HG03280 (cell line): ENCODE data around the gene KDM5A.
"Not testable (repeated sequence)": the region's sequence is repeated elsewhere in the genome, so short reads cannot be mapped to it uniquely, and the experiment has no call there.

Source experiments
- ATAC-seq: cut with Tn5 transposase; IDR thresholded peaks from one replicate; pipeline ENCODE4 v1.9.1; 2021; ENCODE audit warnings: mild to moderate bottlenecking, moderate library complexity; ENCODE audit not compliant: unreplicated experiment

The KDM5A gene

DNA sequence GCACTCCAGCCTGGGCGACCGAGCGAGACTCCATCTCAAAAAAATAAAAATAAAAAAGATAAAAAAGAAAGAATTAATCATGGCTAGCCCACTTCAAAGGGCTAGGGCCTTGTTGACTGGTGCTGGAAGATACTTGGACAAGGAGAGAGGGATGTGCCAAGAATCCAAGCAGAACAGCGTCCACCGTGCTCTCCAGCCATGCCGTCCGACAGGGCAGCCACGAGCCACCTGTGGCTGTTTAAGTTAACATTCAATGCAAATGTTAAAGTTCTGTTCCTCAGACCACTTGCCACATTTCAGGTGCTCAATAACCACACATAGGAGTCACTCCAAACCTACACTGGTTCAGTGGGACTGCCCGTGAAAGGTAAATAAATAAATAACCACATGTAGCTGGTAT lies 147.9 kb downstream of the KDM5A start:
- no peak for ATAC-seq

- ATAC-seq: no peak
Observed at GRCh38 chr12:240566-240965, 148.6 kb downstream of the KDM5A start.

DNA sequence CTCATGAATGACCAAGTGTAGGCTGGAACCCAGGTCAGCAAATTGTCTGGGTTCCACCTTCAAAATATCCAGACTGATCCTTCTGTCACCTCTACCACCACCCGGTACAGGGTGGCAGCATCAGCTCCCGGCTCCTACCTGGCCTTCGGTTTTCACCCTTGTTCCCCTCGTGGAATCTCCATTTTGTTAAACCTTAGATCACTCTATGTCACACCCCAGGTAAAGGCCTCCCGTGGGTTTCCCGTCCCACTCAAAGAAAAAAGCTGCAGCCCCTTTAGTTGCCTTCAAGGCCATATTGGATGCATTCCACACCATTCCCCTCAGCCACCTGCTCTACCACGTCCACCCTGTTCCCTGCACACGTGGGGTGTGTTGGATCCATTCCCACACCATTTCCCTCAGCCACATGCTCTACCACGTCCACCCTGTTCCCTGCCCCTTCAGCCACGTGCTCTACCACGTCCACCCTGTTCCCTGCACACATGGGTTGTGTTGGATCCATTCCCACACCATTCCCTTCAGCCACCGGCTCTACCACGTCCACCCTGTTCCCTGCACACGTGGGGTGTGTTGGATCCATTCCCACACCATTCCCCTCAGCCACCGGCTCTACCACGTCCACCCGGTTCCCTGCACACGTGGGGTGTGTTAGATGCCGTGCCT lies 150.3 kb downstream of the KDM5A start:
- no peak for ATAC-seq

- no peak for ATAC-seq
Observed at GRCh38 chr12:238116-238515, 151.0 kb downstream of the KDM5A start.

- ATAC-seq: no peak
Observed at GRCh38 chr12:237026-237815, 151.9 kb downstream of the KDM5A start.

DNA sequence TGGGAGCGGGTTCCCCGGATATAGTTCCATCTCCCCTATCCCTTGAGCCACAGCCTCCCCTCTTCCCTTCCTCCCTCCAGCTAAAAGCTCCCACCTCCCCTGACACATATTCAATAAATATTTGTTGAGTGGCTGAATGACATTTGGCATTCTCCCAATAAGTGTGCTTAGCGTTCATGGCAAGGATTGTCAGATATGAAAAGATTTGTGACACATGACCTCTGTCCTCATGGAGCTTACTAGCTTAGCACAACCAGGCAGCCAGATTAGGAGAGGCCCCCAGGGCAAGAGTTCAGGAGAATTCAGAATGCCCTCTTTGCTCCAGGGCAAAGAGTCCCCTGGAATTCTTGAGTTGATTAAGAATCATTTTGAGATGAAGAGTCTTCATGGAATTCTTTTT lies 152.7 kb downstream of the KDM5A start:
- no peak for ATAC-seq

DNA sequence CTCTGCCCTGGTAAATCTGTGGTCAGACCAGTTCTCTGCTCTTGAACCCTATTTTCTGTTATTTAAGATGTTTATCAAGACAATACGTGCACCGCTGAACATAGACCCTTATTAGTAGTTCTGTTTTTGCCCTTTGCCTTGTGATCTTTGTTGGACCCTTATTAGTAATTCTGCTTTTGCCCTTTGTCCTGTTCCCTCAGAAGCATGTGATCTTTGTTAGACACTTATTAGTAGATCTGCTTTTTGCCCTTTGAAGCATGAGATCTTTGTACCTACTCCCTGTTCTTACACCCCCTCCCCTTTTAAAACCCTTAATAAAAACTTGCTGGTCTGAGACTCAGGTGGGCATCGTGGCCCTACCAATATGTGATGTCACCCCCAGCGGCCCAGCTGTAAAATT lies 153.2 kb downstream of the KDM5A start:
- ATAC-seq: not testable (repeated sequence)

DNA sequence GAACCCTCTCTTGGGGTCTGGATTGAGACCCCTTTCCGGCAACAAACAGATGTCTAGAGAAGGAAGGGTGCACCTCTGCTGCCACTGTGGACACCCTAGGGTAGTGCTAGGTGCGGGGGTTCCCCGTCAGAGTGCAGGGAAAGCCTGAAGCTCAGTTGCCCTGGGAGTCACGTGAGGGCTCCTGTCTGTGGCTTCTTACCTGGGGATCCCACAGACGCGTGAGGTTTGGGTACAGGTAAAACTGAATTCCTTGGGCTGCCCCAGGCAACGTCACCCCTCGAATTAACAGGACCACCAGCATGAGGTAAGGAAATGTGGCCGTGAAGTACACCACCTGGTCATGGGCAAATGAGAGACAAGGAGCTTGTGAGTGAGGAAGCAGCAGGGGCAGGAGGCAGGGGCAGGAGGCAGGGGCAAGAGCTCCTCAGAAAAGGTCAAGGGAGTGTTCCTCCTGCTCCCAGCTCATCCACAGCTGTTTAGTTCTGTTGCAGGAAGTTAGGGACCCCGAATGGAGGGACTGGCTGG lies 154.2 kb downstream of the KDM5A start:
- ATAC-seq: no peak

- ATAC-seq: no peak
Observed at GRCh38 chr12:234019-234418, 155.1 kb downstream of the KDM5A start.

DNA sequence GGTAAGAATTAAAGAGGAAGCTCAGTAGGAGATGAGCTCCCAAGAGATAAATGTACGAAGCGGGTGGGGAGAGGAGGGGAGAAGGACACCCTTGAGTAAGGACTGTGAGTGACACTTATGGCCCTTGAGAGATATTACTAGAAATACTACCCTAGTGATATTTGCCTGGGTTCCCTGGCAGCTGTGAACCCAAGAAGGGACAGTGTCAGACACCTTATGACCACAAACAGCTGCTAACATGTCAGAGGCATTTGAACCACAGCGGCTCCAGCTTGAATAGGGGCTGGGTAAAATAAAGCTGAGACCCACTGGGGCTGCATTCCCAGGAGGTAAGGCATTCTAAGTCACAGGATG lies 155.5 kb downstream of the KDM5A start:
- ATAC-seq: no peak

- ATAC-seq: no peak
Observed at GRCh38 chr12:232731-233614, 156.1 kb downstream of the KDM5A start.

DNA sequence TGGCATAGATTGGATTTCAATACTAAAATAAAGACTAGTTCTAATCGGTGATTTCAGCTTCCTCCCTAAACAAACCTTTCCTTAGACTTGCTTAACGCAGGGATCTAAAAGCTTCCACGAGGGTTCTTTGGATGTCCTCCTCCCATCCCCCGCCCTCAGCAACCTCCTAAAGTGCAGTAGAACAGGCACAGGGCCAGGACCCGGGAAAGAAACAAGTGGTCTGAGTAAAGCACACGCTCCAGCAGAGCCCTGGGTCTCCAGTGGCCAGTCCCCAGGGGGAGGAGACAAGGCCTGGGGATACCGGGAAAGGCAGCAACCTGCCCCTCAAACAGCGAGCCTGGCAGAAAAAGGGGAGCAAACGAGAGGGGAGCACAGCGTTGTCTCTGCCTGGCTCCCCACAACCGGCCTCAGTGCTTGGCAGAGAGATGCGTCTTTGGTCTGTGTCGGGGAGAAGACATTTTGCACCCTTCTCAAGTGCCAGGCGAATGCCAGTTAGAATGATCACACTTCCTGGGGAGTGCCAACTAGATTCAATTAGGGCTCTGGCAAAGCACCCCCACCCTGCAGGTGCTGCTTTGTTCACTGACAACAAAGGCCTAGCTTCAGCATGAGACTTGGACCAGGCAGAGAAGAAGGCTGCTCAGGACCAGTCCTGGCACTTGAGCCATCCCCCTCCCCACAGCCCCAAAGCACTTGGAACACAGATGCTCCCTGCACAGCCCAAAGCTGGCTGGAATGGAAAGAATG lies 158.0 kb downstream of the KDM5A start:
- no peak for ATAC-seq
